CD4-positive, alpha-beta T cell treated with Interleukin-17A for 4 hours (primary cell): Measurements from ENCODE around the gene SERHL2.
"Not testable (repeated sequence)": the region's sequence is repeated elsewhere in the genome, so short reads cannot be mapped to it uniquely, and the experiment has no call there.

Experiments
- DNase-seq: peaks from one replicate; pipeline ENCODE4 v3.0.0-alpha.2; 2020; ENCODE audit warnings: mixed read lengths

The SERHL2 gene

DNA sequence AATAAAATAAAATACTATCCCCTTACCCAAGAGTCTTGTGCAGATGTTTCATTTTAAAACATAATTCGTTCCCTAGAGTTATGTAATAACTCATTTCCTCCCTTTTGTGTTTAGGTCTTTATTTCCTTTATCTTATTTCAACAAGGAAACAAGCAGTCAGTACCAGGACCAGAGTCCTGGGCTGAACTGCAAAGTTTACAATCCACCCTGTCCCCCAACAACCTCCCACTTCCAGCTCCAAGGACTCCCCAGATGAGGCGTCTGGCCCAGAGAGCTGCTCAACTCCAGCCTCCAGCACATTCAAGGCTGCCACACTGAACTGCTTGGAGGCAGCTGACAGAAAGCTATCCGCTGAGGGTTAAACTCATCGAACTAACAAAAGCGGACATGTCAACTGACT lies 56.4 kb downstream of the SERHL2 start:
- no peak for DNase-seq

DNA sequence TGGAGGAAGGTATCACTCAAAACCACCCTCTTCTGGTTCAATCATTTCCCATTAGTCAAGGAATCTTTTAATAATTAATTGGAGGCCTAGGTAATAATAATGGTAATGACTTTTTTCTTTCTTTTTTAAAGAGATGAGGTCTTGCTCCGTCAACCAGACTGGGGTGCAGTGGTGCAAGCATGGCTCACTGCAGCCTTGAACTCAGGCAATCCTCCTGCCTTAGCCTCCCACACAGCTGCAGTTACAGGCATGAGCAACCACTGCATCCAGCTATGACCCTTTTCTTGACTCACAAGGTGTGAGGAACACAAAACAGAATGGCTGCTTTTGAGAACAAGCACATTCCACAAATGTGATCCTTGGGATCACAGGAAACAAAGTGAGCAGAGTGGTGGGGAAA lies 57.3 kb downstream of the SERHL2 start:
- DNase-seq: no peak

DNA sequence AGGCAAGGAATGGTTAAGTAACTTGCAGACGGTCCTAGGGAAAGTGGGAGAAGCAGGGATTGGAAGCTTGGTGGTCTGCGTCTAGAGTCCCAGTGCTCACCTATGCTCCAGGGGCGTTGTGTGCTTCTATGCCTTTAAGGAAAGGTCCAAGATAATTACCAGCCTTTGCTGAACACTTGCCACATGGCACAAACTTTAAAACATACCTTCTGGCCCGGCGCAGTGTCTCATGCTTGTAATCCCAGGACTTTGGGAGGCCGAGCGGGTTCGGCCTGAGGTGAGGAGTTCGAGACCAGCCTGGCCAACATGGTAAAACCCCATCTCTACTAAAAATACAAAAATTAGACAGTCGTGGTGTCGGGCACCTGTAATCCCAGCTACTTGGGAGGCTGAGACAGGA lies 58.6 kb downstream of the SERHL2 start:
- no peak for DNase-seq

DNA sequence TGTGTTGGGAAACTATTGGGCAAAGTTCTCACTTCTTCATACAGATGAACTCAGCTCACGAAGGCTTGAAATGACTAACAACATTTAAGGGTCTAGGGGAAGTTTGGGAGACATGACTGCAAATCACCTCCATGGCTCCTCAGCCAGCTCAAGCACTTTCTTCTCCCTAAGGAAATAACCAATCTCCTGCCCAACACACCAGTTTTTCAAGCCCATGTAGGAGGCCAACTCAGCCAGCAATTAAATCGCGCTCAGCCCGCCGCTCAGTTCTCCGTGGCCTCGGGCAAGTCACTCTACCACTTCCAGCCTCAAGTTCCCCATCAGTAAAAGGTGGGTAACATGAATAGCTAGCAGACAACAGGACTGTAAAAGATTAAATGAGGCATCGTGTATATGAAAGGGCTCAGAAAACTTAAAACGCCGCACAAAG lies 60.1 kb downstream of the SERHL2 start:
- no peak for DNase-seq

- DNase-seq: peak; percentile 99
These were observed 60.7 kb downstream of the SERHL2 start, which contains the start of gene POLDIP3 for GRCh38 chr22:42614312-42615091. TSS of gene POLDIP3 (minus strand) at chr22:42614883. CDS start at chr22:42614857, 26 bp downstream.

GRCh38 chr22:42615092-42615859 lies 61.5 kb downstream of the SERHL2 start:
- DNase-seq: peak; percentile 78

DNA sequence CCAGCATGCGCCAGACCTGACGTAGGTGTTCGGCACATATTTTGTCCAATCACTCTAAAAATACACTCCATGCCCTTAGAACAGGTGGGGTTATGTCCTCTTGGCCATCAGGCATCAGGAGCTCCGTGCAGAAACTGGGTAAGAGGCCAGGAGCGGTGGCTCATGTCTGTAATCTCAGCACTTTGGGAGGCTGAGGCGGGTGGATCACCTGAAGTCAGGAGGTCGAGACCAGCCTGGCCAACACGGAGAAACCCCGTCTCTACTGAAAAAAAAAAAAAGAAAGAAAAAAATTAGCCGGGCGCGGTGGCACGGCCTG lies 62.1 kb downstream of the SERHL2 start:
- DNase-seq: not testable (repeated sequence)

GRCh38 chr22:42617155-42617983 lies 63.6 kb downstream of the SERHL2 start:
- DNase-seq: no peak

- DNase-seq: no peak
These were observed 65.7 kb downstream of the SERHL2 start for GRCh38 chr22:42619261-42620063.

GRCh38 chr22:42620084-42620483 lies 66.3 kb downstream of the SERHL2 start:
- DNase-seq: no peak

DNA sequence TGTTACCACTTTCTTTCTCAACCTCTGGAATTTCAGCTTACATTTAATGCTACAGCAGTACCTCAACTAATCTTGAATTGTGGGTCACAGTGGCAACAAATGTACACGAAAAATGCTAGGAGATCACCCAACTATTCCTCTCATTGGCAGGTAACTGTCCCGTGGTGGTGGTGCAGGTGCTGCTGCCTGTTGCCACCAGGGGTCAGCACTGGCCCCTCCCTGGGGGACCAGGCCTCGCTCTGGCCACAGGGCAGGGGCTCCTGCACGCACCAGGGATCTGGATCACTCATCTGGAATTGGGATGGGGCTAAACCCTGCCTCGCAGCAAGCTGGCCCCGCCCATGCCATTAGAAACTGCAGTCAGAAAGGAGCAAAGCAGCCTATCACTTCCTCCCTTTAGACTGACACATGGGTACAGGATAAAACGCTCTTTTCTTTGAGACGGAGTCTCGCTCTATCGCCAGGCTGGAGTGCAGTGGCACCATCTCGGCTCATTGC lies 67.8 kb downstream of the SERHL2 start:
- DNase-seq: peak; percentile 65

GRCh38 chr22:42622061-42622710 lies 68.4 kb downstream of the SERHL2 start:
- no peak for DNase-seq

- no peak for DNase-seq
These were observed 69.6 kb downstream of the SERHL2 start for GRCh38 chr22:42623301-42623751.
